Transverse colon (tissue), 4 donors: ENCODE results near the gene TBCEL.
A peak's percentile ranks its signal among the peaks of the same experiment; 100 is the strongest.

Experiments
- CTCF ChIP-seq, 5 experiments: fragments of 200-600 bp in 3 of 5; fragments of 450-650 bp in 2 of 5; sonication (generic) in 3 of 5; IDR thresholded peaks; 1 replicate in 2 of 5; 2 replicates in 3 of 5; pipeline ENCODE4 v1.5.1; 2016 to 2017; ENCODE audit warnings: antibody characterized with exemption in 5 of 5, inconsistent platforms in 3 of 5, mild to moderate bottlenecking in 2 of 5, moderate library complexity in 1 of 5
- EP300 ChIP-seq: sonication (generic); formaldehyde crosslinking; IDR thresholded peaks from one replicate; pipeline ENCODE4 v1.6.1; 2017; ENCODE audit warnings: antibody characterized with exemption, low read depth
- POLR2A ChIP-seq: fragments of 450-650 bp; IDR thresholded peaks from one replicate; pipeline ENCODE4 v1.6.1; 2016; ENCODE audit warnings: antibody characterized with exemption, mild to moderate bottlenecking, moderate library complexity
- POLR2AphosphoS5 ChIP-seq, 3 donors: sonication (generic); formaldehyde crosslinking; IDR thresholded peaks; one replicate each; pipeline ENCODE4 v1.6.1; 2016; ENCODE audit warnings: antibody characterized with exemption in 3 of 3

GRCh38 chr11:121023848-121024751 lies at the start of gene TBCEL:
- peak in 2 of 3 donors; percentile 43 to 44 for TF ChIP-seq POLR2AphosphoS5 (IDR thresholded peaks at IDR 0.05)
- no peak for TF ChIP-seq POLR2A
- no peak for TF ChIP-seq CTCF (IDR thresholded peaks at IDR 0.05)
- TF ChIP-seq EP300, result no peak
